ENCODE measurements around the gene WDR4.
"Not testable (repeated sequence)": the region's sequence is repeated elsewhere in the genome, so short reads cannot be mapped to it uniquely, and the experiment has no call there.

GRCh38 chr21:42807293-42807895 is 71.9 kb downstream of the WDR4 start:
- not testable (repeated sequence) for TF ChIP-seq CTCF, POLR2A (IDR thresholded peaks at IDR 0.05)
